ENCODE data around the gene ORMDL3.

GRCh38 chr17:39975801-39976200 lies 48.4 kb upstream of the ORMDL3 start:
- TF ChIP-seq CTCF (IDR thresholded peaks at IDR 0.05; ENCODE audit: poor library complexity) (no peak), EZH2phosphoT487 (IDR thresholded peaks at IDR 0.05; ENCODE audit: low read depth, severe bottlenecking, unreplicated experiment) (no peak)

Data from hepatocyte (in vitro differentiated cells).